ENCODE data around the gene CHMP1A.
A peak's percentile ranks its signal among the peaks of the same experiment; 100 is the strongest.

Gene CHMP1A

DNA sequence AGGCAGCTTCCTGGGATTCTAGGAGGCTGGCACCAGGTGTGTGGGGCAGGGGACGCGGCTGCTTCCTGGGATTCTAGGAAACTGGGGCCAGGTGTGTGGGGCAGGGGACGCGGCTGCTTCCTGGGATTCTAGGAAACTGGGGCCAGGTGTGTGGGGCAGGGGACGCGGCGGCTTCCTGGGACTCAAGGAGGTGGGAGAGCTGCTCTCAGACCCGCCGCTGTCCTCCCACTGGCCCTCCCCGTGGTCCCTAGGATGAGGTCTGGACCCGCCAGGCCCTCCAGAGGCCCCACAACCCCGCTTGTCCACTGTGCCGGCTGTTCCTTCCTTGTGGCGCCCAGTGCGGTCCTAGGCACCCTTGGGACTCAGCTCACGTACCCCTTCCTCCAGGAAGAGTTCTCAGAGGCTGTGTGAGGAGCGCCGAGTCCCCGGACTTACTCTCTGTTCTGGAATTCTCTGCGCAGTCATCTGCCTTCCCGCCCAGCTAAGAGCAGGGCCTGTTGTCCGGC is 43.5 kb downstream of the CHMP1A start:
- Mint-ChIP-seq H3K36me3 (no peaks in the 10 kb centered on the region), H3K4me1 (ENCODE audit: low read depth) (peaks cover 13% of the 10 kb centered on the region), H3K4me3 (no peak overlapping the region), H3K27me3 (no peaks in the 10 kb centered on the region), H3K9me3 (ENCODE audit: low read depth) (no peaks in the 10 kb centered on the region), H3K27ac (no peak overlapping the region)

- Mint-ChIP-seq H3K9me3 (ENCODE audit: low read depth) (no peaks in the 10 kb centered on the region), H3K27ac (no peak within 1 kb of the TSS), H3K4me1 (ENCODE audit: low read depth) (peaks cover 13% of the 10 kb centered on the region), H3K4me3 (no peak within 1 kb of the TSS), H3K27me3 (no peaks in the 10 kb centered on the region), H3K36me3 (no peaks in the 10 kb centered on the region)
These were observed 44.1 kb downstream of the CHMP1A start, which contains the start of gene DPEP1 for GRCh38 chr16:89613231-89613953. Gene DPEP1 (plus strand): TSS chr16:89613642. CDS start chr16:89630411, 16,769 bp downstream.

- Mint-ChIP-seq H3K4me1 (ENCODE audit: low read depth) (peaks cover 13% of the 10 kb centered on the region), H3K4me3 (no peak overlapping the region), H3K9me3 (ENCODE audit: low read depth) (no peaks in the 10 kb centered on the region), H3K36me3 (no peaks in the 10 kb centered on the region), H3K27me3 (no peaks in the 10 kb centered on the region), H3K27ac (no peak overlapping the region)
These were observed 44.9 kb downstream of the CHMP1A start for GRCh38 chr16:89612415-89613166.

DNA sequence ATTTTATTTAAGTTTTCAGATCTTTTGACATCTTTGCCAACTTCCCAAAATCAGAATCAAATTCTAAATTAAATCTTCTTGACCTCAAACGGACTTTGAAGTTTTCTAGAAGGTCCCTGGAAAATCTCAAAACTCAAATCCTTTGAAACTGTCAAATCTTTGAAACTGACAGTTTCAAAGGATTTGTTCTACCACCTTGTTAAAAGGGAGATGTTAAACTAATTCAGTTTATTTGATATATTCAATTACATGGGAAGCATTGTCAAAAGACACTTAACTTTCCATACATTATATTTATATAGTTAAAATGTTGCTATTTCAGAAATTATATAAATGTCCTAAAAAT is 47.4 kb downstream of the CHMP1A start:
- no peaks in the 10 kb centered on the region for H3K36me3 Mint-ChIP-seq
- H3K4me1 Mint-ChIP-seq (ENCODE audit: low read depth): no peaks in the 10 kb centered on the region
- no peaks in the 10 kb centered on the region for H3K27me3 Mint-ChIP-seq
- no peak overlapping the region for H3K4me3 Mint-ChIP-seq
- H3K9me3 Mint-ChIP-seq (ENCODE audit: low read depth): no peaks in the 10 kb centered on the region
- H3K27ac Mint-ChIP-seq: no peak overlapping the region

DNA sequence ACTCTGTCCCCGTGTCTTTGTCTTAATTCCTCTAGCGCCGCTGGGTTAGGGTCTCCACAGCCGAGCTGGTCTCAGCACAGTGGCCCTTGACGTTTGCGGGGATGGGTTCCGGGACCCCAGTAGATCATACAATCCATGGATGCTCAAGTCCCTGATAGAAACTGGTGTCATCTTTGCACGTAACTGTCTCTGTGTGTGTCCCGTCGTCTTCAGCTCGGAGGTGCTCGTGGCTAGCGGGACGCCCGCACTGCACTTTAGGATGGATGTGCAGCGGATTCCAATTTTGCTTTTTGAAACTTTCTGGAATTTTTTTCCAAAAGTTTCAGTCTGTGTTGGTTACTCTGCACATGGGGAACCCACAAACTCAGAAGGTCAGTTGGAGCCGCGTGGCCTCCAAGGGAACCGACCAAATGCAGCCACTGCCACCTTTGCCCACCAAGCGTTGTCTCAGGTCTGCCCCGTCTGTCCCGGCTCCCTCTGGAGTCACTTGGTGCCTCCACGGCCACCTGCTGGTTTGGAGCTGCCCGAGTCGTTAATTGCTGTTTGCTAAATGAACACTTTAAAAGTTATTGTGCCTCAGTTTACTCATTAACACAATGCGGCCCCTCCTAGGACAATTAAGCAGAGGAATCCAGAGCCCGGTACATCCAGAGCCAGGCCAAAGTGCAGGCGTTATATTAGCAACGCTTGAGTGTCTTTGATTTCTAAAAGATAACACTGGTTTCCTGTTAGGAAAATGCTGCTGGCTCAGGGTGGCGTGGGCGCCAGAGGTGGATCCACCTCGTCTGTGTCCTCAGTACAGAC is 49.4 kb downstream of the CHMP1A start:
- Mint-ChIP-seq H3K36me3 (no peaks in the 10 kb centered on the region), H3K27me3 (no peaks in the 10 kb centered on the region), H3K4me3 (no peak overlapping the region), H3K27ac (no peak overlapping the region), H3K4me1 (ENCODE audit: low read depth) (peaks cover under 1% of the 10 kb centered on the region), H3K9me3 (ENCODE audit: low read depth) (no peaks in the 10 kb centered on the region)

DNA sequence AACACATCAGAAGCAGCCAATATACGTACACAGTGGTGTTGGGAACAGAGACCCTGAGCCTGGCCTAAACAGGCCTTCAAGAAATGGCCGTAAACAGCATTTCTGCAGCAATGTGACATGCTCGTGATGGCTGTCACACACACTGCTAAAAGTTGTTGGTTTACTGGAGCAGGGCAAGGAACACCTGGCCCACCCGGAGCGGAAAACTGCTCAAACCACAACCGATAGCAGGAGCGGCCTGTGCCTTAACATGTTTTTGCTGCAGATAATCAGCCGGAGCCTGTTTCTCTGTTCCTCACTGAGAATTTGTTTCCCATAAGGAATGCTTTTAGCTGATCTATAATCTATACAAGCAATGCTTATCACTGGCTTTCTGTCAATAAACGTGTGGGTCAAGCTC is 50.1 kb downstream of the CHMP1A start:
- Mint-ChIP-seq H3K4me3 (no peak overlapping the region), H3K27ac (no peak overlapping the region), H3K4me1 (ENCODE audit: low read depth) (peaks cover 7% of the 10 kb centered on the region), H3K9me3 (ENCODE audit: low read depth) (no peaks in the 10 kb centered on the region), H3K36me3 (no peaks in the 10 kb centered on the region), H3K27me3 (peaks cover 2% of the 10 kb centered on the region)

- peaks cover 2% of the 10 kb centered on the region for H3K27me3 Mint-ChIP-seq
- H3K27ac Mint-ChIP-seq: no peak overlapping the region
- H3K9me3 Mint-ChIP-seq (ENCODE audit: low read depth): no peaks in the 10 kb centered on the region
- H3K4me3 Mint-ChIP-seq: no peak overlapping the region
- no peaks in the 10 kb centered on the region for H3K36me3 Mint-ChIP-seq
- peaks cover 12% of the 10 kb centered on the region for H3K4me1 Mint-ChIP-seq (ENCODE audit: low read depth)
These were observed 51.5 kb downstream of the CHMP1A start for GRCh38 chr16:89606006-89606405.

- Mint-ChIP-seq H3K4me1 (ENCODE audit: low read depth) (peaks cover 12% of the 10 kb centered on the region), H3K4me3 (no peak overlapping the region), H3K27ac (no peak overlapping the region), H3K36me3 (no peaks in the 10 kb centered on the region), H3K9me3 (ENCODE audit: low read depth) (no peaks in the 10 kb centered on the region), H3K27me3 (peaks cover 2% of the 10 kb centered on the region)
These were observed 52.1 kb downstream of the CHMP1A start for GRCh38 chr16:89605186-89605970.

- no peaks in the 10 kb centered on the region for H3K9me3 Mint-ChIP-seq (ENCODE audit: low read depth)
- H3K4me1 Mint-ChIP-seq (ENCODE audit: low read depth): peaks cover 12% of the 10 kb centered on the region
- no peak overlapping the region for H3K4me3 Mint-ChIP-seq
- no peaks in the 10 kb centered on the region for H3K36me3 Mint-ChIP-seq
- no peak overlapping the region for H3K27ac Mint-ChIP-seq
- H3K27me3 Mint-ChIP-seq: peaks cover 2% of the 10 kb centered on the region
These were observed 52.7 kb downstream of the CHMP1A start for GRCh38 chr16:89604764-89605163.

- peaks cover 2% of the 10 kb centered on the region for H3K27me3 Mint-ChIP-seq
- no peak overlapping the region for H3K27ac Mint-ChIP-seq
- H3K4me1 Mint-ChIP-seq (ENCODE audit: low read depth): peaks cover 12% of the 10 kb centered on the region
- peak overlapping the region; percentile 52 for H3K4me3 Mint-ChIP-seq
- no peaks in the 10 kb centered on the region for H3K9me3 Mint-ChIP-seq (ENCODE audit: low read depth)
- no peaks in the 10 kb centered on the region for H3K36me3 Mint-ChIP-seq
These were observed 54.4 kb downstream of the CHMP1A start for GRCh38 chr16:89602952-89603590.

GRCh38 chr16:89602273-89602951 is 55.1 kb downstream of the CHMP1A start:
- H3K27me3 Mint-ChIP-seq: peaks cover 2% of the 10 kb centered on the region
- H3K4me1 Mint-ChIP-seq (ENCODE audit: low read depth): peaks cover 12% of the 10 kb centered on the region
- H3K36me3 Mint-ChIP-seq: no peaks in the 10 kb centered on the region
- H3K4me3 Mint-ChIP-seq: peak overlapping the region; percentile 52
- no peaks in the 10 kb centered on the region for H3K9me3 Mint-ChIP-seq (ENCODE audit: low read depth)
- H3K27ac Mint-ChIP-seq: no peak overlapping the region

DNA sequence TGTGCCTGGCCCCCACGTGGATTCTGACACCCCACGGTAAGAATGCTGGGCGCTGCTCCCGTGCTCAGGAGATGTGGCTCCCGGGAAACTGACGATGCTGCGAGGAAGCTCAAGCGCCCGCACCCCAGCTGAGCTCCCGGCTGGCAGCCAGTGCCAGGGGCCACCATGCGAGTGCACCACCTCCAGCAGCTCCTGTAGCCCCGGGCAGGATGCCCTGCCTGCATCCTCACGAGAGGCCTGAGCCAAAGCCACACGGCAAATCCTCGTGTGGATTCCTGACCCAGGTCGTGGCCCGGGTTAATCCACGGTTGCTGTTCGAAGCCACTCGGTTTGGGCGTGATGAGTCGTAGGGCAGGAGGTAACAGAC is 55.6 kb downstream of the CHMP1A start:
- Mint-ChIP-seq H3K27me3 (peaks cover 2% of the 10 kb centered on the region), H3K27ac (no peak overlapping the region), H3K4me3 (no peak overlapping the region), H3K4me1 (ENCODE audit: low read depth) (peaks cover 12% of the 10 kb centered on the region), H3K9me3 (ENCODE audit: low read depth) (no peaks in the 10 kb centered on the region), H3K36me3 (no peaks in the 10 kb centered on the region)

DNA sequence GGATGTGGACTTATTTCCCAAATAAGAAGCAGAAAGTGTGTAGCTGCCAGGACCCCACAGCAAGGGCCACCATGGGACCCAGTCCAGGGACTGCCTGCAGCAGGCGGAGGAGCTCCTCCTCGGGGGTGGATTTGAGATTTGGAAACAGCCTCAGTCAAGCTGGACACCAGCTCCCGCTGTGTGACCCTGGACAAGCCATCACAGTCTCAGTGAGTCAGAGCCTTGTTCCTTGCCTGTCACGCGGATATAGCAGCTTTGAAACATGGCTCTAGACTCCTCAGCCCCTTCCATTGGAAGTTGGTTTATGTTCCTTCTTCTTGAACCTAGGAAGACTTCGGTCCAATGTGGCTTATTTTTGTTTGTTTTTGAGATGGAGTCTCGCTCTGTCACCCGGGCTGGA is 56.6 kb downstream of the CHMP1A start:
- no peak overlapping the region for H3K27ac Mint-ChIP-seq
- no peaks in the 10 kb centered on the region for H3K9me3 Mint-ChIP-seq (ENCODE audit: low read depth)
- H3K4me1 Mint-ChIP-seq (ENCODE audit: low read depth): peaks cover 12% of the 10 kb centered on the region

More for the DNA sequence above, 56.6 kb downstream of the CHMP1A start:
- H3K4me3 Mint-ChIP-seq: no peak overlapping the region
- peaks cover 2% of the 10 kb centered on the region for H3K27me3 Mint-ChIP-seq
- no peaks in the 10 kb centered on the region for H3K36me3 Mint-ChIP-seq
